NCI-H187 (cell line): ENCODE measurements around the gene GABRD.

Experiments
- DNase-seq, 2 experiments: peaks; one replicate each; lab custom pipeline; 2025; lab: John Stamatoyannopoulos, UW

The GABRD gene

GRCh38 chr1:2039251-2039650, 20.1 kb downstream of the GABRD start:
- no peak for DNase-seq

- no peak for DNase-seq
Observed at GRCh38 chr1:2041305-2041704, 22.2 kb downstream of the GABRD start.

GRCh38 chr1:2041887-2042286, 22.7 kb downstream of the GABRD start:
- DNase-seq: no peak

- no peak for DNase-seq
Observed at GRCh38 chr1:2042830-2043773, 24.0 kb downstream of the GABRD start.

GRCh38 chr1:2043886-2044285, 24.7 kb downstream of the GABRD start:
- no peak for DNase-seq

- peak in 1 of 2 experiments; percentile 18 for DNase-seq
Observed at GRCh38 chr1:2044510-2045319, 25.6 kb downstream of the GABRD start.

- no peak for DNase-seq
Observed at GRCh38 chr1:2045468-2046173, 26.5 kb downstream of the GABRD start.

GRCh38 chr1:2046174-2046917, 27.2 kb downstream of the GABRD start:
- DNase-seq: peak in 1 of 2 experiments; percentile 43

- no peak for DNase-seq
Observed at GRCh38 chr1:2046953-2047748, 28.0 kb downstream of the GABRD start.

GRCh38 chr1:2047749-2048729, 28.9 kb downstream of the GABRD start:
- DNase-seq: no peak

GRCh38 chr1:2049225-2049717, 30.1 kb downstream of the GABRD start:
- DNase-seq: no peak

GRCh38 chr1:2049718-2050431, 30.7 kb downstream of the GABRD start, which contains the start of gene PRKCZ:
Gene PRKCZ, plus strand, starts transcription at chr1:2050411. Its CDS starts 220 bp downstream, at chr1:2050631.
- peak; percentile 92 to 94 for DNase-seq

GRCh38 chr1:2050461-2050792, 31.3 kb downstream of the GABRD start:
- peak in 1 of 2 experiments; percentile 55 for DNase-seq

- DNase-seq: no peak
Observed at GRCh38 chr1:2050793-2051682, 31.9 kb downstream of the GABRD start.

- no peak for DNase-seq
Observed at GRCh38 chr1:2052054-2052679, 33.0 kb downstream of the GABRD start.

- no peak for DNase-seq
Observed at GRCh38 chr1:2052756-2053155, 33.6 kb downstream of the GABRD start.

- DNase-seq: no peak
Observed at GRCh38 chr1:2053217-2053616, 34.1 kb downstream of the GABRD start.
